ENCODE results near the gene SMC2. TPM values are rescaled to one million over a fixed set of nuclear protein-coding genes. Genes with fewer than 3 reads are reported as not detected.

SMC2 gene
- total and polyA plus RNA-seq, 9 of the 15 experiments (the other 6 are each of a cell fraction or from before 2014, with no cell fraction given): 18.0 to 54.0 (median 32.9) TPM

DNA sequence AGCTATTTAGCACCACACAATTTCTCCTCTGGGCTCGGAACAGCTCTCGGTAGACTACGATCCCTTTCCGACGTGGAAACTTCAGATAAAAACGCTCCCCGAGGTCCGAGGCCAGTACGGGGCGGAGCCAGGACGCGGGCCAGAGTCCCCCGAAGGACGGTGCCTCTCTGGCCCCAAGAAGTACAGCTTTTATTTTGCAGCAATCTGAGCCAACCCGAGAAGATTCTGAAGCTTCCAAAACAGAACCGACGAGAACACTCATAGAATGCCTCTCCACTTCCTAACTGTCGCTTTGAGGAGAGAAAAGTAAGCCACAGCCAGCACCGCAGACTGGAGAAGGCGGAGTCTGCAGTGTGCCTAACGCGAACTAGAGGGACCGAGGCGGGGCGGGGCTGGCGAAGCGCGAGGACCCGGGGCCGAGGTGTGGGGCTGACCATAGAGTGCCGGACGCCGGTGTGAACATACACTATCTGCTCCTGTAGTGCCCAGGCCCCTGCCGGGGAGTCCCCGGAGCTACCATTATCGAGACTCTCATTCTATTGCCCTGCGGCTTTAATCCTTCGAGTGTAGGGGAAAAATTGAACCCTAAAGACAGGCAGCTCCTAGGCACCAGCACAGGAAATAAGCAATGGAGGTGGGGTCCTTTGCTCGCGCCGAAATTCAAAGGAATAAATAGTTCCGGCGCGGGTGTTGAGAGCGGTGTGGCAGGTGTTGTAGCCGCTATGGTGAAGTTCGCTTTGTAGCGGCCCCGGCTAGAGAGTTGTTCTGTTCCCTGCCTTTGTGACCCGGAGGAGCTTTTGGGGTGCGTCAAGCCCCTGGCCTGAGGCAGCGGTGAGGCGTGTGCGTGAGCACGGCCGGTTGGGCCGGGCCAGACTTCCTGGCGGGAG is at the start of gene SMC2 (continued):
- TF ChIP-seq SMAD1 (IDR thresholded peaks at IDR 0.05; ENCODE audit: low read depth, low read length, partially characterized antibody): peak; percentile 38
- TF ChIP-seq GTF2E2 (tag; IDR thresholded peaks at IDR 0.05): peak; percentile 89; the same call in 1 of the 2 replicates
- TF ChIP-seq, protein P1, sequence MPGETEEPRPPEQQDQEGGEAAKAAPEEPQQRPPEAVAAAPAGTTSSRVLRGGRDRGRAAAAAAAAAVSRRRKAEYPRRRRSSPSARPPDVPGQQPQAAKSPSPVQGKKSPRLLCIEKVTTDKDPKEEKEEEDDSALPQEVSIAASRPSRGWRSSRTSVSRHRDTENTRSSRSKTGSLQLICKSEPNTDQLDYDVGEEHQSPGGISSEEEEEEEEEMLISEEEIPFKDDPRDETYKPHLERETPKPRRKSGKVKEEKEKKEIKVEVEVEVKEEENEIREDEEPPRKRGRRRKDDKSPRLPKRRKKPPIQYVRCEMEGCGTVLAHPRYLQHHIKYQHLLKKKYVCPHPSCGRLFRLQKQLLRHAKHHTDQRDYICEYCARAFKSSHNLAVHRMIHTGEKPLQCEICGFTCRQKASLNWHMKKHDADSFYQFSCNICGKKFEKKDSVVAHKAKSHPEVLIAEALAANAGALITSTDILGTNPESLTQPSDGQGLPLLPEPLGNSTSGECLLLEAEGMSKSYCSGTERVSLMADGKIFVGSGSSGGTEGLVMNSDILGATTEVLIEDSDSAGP (CRISPR knock-in tag; IDR thresholded peaks at IDR 0.05): no peak
- TF ChIP-seq CREB5 (CRISPR knock-in tag; IDR thresholded peaks at IDR 0.05): no peak
- TF ChIP-seq ZNF830 (CRISPR knock-in tag; IDR thresholded peaks at IDR 0.05): peak; percentile 86; the same call in 1 of the 2 replicates
- TF ChIP-seq DDX20 (tag; IDR thresholded peaks at IDR 0.05; ENCODE audit: low read depth): no peak
- no peak; the same call in 1 of the 2 replicates for TF ChIP-seq TCF3 (CRISPR knock-in tag; IDR thresholded peaks at IDR 0.05)
- TF ChIP-seq, protein P2, sequence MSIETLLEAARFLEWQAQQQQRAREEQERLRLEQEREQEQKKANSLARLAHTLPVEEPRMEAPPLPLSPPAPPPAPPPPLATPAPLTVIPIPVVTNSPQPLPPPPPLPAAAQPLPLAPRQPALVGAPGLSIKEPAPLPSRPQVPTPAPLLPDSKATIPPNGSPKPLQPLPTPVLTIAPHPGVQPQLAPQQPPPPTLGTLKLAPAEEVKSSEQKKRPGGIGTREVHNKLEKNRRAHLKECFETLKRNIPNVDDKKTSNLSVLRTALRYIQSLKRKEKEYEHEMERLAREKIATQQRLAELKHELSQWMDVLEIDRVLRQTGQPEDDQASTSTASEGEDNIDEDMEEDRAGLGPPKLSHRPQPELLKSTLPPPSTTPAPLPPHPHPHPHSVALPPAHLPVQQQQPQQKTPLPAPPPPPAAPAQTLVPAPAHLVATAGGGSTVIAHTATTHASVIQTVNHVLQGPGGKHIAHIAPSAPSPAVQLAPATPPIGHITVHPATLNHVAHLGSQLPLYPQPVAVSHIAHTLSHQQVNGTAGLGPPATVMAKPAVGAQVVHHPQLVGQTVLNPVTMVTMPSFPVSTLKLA (conservative IDR thresholded peaks at IDR 0.05): peak; percentile 66 to 84
- TF ChIP-seq COPS2 (conservative IDR thresholded peaks at IDR 0.05): no peak
- TF ChIP-seq KLF16 (IDR thresholded peaks at IDR 0.05): no peak
- TF ChIP-seq LARP7 (IDR thresholded peaks at IDR 0.05): no peak
- no peak for TF ChIP-seq ETV6 (IDR thresholded peaks at IDR 0.05; ENCODE audit: borderline replicate concordance in 1 of 2, low read depth in 2 of 2, low read length in 1 of 2)
- TF ChIP-seq ETV6 (CRISPR knock-in tag; IDR thresholded peaks at IDR 0.05; ENCODE audit: borderline replicate concordance): no peak
- TF ChIP-seq SMARCA4 (IDR thresholded peaks at IDR 0.05): no peak
- peak; percentile 87 for TF ChIP-seq TAF1 (IDR thresholded peaks at IDR 0.05; ENCODE audit: control insufficient read depth, extremely low read depth, insufficient read depth, low read length, severe bottlenecking)
- TF ChIP-seq NFRKB (IDR thresholded peaks at IDR 0.05; ENCODE audit: low read depth): peak; percentile 20; the same call in 1 of the 2 replicates
- no peak for TF ChIP-seq ZNF354B (CRISPR knock-in tag; IDR thresholded peaks at IDR 0.05)
- peak; percentile 57 for TF ChIP-seq E2F3 (CRISPR knock-in tag; IDR thresholded peaks at IDR 0.05)
- no peak for TF ChIP-seq ZFPM2 (CRISPR knock-in tag; IDR thresholded peaks at IDR 0.05)
- TF ChIP-seq CXXC5 (CRISPR knock-in tag; IDR thresholded peaks at IDR 0.05): peak; percentile 62
- TF ChIP-seq SP1 (CRISPR knock-in tag; IDR thresholded peaks at IDR 0.05): peak; percentile 64; the same call in 1 of the 2 replicates
- TF ChIP-seq NR1H2 (CRISPR knock-in tag; IDR thresholded peaks at IDR 0.05): no peak
- no peak for TF ChIP-seq ZNF282 (CRISPR knock-in tag; IDR thresholded peaks at IDR 0.05)
- peak in 1 of 2 experiments; percentile 78; a peak in 3 of 4 replicates for TF ChIP-seq MAZ (CRISPR knock-in tag; conservative IDR thresholded peaks at IDR 0.05 in 1 of 2, IDR thresholded peaks at IDR 0.05 in 1 of 2)
- no peak for TF ChIP-seq ZNF707 (CRISPR knock-in tag; conservative IDR thresholded peaks at IDR 0.05)
- TF ChIP-seq TARDBP (IDR thresholded peaks at IDR 0.05): 0 out of 2 replicates have a peak, but pooled peaks have one; percentile 21
